ENCODE data around the gene CAP2.

The CAP2 gene

DNA sequence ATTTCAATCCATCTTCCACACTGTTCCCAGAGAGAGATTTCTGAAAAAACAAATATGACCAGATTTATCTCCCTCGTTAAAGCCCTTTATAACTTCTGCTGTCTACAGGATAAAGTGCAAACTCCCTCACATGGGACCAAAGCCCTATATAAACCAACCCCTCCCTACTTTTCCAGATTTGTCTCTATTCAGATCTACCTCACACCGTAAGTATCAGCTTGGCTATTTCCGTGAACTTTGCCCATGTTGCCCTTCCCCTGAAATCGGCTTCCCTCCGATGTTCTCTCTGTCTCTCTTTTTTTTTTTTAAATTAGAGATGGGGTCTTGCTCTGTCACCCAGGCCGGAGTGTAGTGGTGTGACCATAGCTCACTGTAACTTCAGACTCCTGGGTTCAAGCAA, 194.6 kb downstream of the CAP2 start:
- DNase-seq, result no peak

DNA sequence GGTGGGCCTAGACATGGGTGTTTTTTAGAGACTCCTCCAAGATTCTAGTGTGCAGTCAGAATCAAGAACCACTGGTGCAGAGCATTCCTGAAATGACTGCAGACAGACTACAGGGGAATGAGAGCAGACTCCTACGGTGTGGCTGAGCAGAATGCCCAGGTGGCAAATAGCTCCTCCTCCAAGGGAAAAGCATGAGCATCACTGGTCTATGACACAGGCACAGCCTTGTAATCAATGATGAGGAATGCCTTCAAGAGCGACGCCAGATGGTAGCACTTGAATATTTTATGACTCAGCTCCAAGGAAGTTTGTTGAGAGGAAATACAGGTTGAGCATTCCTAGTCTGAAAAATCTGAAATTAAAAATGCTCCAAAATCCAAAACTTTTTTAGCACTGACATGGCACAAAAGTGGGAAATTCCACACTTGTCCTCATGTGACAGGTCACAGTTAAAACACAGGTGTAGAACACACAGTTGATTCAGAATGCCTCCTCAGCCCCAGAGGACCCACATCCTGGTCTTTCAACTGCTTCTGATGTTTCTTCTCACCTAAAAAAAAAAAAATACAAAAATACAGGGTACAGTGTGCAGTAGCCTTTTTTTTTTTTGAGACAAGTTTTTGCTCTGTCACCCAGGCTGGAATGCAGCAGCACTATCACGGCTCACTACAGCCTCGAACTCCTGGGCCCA, 196.2 kb downstream of the CAP2 start:
- DNase-seq, result no peak

DNA sequence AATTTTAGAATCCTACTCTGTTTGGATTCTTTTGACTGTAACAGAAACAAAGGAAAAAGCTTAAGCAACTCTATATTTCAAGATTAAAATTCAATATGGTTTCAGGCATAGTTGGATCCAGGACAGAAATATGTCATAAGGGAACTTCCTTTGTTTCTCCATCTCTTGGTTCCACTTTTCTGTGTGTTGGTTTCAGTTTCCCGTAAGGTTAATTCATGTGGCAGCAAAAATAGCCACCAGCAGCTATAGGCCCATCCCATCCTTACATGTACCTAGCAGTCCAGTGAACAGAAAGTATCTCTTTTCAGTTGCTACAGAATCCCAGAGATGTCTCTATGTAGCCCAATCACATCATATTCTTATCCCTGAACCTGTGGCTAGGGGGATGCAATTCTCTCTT, 197.9 kb downstream of the CAP2 start:
- DNase-seq, result no peak

DNA sequence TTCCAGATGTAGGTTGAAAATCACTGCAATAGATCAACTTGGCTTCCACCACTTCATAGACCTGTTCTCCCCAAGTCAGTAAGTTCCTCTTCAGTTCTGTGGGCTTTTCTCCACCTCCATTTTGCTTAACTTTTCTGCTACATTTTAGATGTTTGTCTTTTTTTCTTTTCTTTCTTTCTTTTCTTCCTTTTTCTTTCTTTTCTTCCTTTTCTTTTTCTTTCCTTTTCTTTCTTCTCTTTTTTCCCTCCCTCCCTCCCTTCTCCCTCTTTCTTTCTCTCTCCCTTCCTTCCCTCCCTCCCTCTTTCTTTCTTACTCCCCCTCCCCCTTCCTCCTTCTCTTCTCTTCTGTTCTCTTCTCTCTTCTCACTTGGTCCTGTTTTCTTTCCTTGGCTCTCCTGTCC, 199.9 kb downstream of the CAP2 start:
- no peak for DNase-seq

DNA sequence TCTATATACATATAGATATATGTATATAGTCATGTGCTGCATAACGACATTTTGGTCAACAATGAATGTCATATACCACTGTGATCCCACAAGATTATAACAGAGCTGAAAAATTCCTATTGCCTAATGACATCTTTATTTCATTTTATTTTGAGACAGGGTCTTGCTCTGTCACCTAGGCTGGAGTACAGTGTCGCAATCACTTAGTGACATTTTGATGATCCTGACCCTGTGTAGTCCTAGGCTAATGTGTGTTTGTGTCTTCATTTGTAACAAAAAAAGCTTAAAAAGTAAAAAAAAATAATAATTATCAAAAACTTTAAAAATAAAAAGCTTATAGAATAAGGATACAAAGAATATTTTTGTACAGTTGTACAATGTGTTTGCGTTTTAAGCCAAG, 202.7 kb downstream of the CAP2 start:
- no peak for DNase-seq

DNA sequence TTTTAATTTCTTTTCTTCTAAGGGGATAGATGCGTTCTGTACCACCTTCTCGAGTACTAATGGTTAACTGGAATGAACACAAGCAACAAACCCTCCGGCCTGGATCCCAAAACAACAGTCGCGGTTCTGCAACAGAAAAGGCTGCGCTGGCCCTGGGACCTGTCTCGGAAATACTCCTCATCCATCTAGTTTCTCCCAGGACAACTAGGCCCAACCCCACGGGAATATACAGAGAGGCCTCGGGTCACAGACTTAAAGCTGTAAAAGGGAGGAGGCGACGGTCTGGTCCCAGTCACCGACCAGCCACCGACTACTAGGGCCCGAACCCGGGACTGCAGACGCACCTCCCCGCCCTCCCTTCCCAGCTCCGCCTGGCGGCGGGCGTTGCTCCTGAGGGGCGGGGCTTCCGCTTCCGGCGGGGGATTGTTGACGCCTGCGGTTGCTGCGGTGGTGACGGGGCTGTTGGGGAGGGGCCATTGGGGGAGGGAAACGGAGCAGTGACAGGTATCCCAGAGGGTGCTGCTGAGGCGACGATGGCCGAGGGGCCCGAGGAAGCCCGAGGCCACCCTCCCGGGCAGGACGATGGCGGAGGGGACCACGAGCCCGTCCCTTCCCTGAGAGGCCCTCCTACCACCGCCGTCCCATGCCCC, 206.6 kb downstream of the CAP2 start, which contains the start of gene FAM8A1:
TSS of gene FAM8A1 (plus strand) at position 426 of the 650 bp plus-strand sequence. CDS start at position 534, 108 bp downstream.
- DNase-seq, result peak; percentile 91

DNA sequence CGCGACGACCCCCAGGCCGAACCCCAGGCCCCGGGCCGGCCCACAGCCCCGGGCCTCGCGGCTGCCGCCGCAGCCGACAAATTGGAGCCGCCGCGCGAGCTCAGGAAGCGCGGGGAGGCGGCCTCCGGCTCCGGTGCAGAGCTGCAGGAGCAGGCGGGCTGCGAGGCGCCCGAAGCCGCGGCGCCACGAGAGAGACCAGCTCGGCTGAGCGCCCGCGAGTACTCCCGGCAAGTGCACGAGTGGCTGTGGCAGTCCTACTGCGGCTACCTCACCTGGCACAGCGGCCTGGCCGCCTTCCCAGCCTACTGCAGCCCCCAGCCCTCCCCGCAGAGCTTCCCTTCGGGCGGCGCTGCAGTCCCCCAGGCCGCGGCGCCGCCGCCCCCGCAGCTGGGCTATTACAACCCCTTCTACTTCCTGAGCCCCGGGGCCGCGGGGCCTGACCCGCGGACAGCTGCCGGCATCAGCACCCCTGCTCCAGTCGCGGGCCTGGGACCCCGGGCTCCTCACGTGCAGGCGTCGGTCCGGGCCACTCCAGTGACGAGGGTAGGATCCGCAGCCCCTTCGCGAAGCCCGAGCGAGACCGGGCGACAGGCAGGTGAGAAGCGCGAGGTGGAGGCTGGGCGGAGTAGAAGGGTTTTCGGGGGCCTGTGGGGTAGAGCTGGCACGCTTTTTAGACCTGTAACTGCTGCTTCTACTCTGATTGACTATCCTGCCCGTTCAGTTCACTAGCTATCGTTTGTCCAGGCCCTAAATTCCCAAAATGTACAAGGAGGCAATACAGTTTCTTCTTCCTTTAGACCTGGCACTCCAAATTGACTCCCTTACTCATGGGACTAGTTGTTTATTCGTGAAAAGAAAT, 207.4 kb downstream of the CAP2 start:
- peak; percentile 25 for DNase-seq

DNA sequence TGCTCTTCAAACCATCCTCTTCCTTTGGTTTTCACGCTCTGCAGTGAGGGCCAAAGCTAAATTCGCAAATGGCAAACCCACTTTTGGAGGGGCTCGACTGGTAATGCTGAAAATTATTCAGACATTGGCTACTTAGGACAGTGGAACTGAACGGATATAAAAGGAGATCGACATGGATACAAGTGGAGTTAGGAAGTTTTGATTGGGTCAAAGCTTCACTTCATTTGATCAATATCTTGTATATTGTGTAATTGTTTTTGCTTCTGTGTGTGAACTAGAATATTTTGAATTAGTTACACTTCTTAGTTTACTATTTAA, 207.9 kb downstream of the CAP2 start:
- DNase-seq, result no peak

DNA sequence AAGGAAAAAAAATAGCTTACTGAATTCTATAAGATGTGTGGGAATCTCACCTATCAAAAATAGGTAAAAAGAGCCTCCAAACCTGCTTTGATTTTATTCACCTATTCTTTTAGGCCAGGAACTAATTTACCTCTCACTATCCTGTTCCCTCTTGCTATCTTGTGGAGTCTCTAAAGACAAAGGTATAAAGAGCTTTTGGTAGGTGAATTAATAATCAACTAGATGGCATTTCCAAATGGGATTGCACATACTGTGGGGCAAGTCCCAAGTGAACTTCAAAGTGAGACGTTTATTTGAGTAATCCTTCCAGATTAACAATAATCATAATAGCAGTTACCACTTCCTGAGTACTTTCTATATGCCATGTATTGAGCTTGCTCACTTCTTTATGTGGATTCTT, 209.5 kb downstream of the CAP2 start:
- DNase-seq, result no peak

DNA sequence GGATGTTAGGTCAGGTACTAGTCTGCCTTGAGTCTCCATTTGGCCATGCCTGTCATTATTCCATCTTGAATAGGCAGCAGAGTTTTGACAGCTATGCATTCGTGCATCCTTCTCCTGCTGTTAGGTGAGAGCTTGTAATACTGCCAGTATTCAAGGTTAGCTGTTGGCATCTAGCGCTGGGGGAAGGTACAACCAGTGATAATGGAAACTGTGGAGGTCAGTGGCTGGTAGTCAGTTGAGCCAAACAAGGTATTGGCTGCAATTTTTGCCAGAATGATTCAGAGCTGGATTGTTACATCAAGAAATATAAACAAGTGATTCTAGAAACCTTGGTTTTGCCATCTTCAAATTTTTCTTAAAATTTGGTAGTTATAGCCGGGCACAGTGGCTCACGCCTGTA, 213.2 kb downstream of the CAP2 start:
- no peak for DNase-seq

All from effector CD4-positive, alpha-beta T cell (primary cell).